ENCODE data around the gene AGPS. TPM values are rescaled to one million over a fixed set of nuclear protein-coding genes. Genes with fewer than 3 reads are reported as not detected.
A peak's percentile ranks its signal among the peaks of the same experiment; 100 is the strongest.

AGPS gene
- total and polyA plus RNA-seq, 2 experiments from 2014 or later = 22.9 to 36.7 TPM

- peak overlapping the region; percentile 61 for H3K9ac ChIP-seq
- H3K9me3 ChIP-seq (ENCODE audit: low read depth) = no peaks in the 10 kb centered on the region
- peak overlapping the region; percentile 57 for H3K4me3 ChIP-seq
- no peaks in the 10 kb centered on the region for H3K9me2 ChIP-seq (ENCODE audit: insufficient read depth)
- H3K79me2 ChIP-seq (ENCODE audit: insufficient read depth) = peaks cover 77% of the 10 kb centered on the region
- no peak overlapping the region for H2AFZ ChIP-seq
- TF ChIP-seq EZH2phosphoT487 (IDR thresholded peaks at IDR 0.05; ENCODE audit: insufficient read depth, low read depth) (no peak), EZH2 (IDR thresholded peaks at IDR 0.05; ENCODE audit: insufficient read depth, poor library complexity, severe bottlenecking) (no peak)
- no peaks in the 10 kb centered on the region for H3K27me3 ChIP-seq (replicated peaks; ENCODE audit: insufficient read depth)
- in situ Hi-C loops (cut with MboI) = no loop called here
- peak overlapping the region; percentile 79 for H3K4me2 ChIP-seq (ENCODE audit: unreplicated experiment)
- peaks cover 37% of the 10 kb centered on the region for H3F3A ChIP-seq (ENCODE audit: insufficient read depth)
- no peaks in the 10 kb centered on the region for H4K20me1 ChIP-seq (ENCODE audit: insufficient read depth)
- H3K27ac ChIP-seq = peak overlapping the region; percentile 91
- H3K4me1 ChIP-seq (ENCODE audit: insufficient read depth) = peaks cover 49% of the 10 kb centered on the region
- 38 to 56% methylated on average over 7 to 10 of the region's 10 CpGs for WGBS, 2 experiments (ENCODE audit: low coverage in 1 of 2, low lambda C conversion rate in 2 of 2, missing lambda C conversion rate in 2 of 2)
- DNase-seq = peak; percentile 81
- H3K36me3 ChIP-seq (ENCODE audit: low read depth) = no peaks in the 10 kb centered on the region
Observed at GRCh38 chr2:177396703-177397460, 4.3 kb downstream of the AGPS start.

DNA sequence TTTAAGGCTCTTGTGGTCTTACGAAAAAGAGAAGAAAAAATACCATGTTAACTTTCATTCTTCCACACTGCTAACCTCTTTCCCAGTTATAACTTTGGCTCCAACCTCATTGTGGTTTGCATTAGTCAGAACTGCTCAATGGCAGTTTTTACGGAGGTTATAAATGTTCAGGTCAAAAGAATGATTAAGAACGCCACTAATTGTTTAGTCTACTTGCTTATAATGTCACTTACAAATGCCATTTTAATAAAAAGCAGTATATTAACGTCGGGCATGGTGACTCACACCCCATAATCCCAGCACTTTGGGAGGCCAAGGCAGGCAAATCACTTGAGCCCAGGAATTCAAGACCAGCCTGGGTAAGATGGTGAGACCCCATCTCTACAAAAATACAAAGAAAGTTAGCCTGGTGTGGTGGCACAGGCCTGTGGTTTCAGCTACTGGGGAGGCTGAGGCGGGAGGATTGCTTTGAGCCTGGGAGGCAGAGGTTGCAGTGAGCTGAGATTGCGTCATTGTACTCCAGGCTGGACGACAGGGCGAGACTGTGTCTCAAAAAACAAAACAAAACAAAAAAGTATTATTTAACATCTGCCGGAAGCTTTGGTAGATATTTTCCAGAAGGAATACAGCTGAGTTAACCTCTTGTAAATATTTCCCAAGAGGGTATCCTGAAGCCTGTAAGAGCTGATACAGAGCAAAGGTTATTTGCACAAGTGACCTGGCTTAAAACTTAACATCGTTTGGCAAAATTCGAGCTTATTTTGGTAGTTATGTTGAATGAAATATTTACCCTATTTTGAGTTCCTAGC lies 5.1 kb downstream of the AGPS start:
- H3K4me1 ChIP-seq (ENCODE audit: insufficient read depth) = peaks cover 45% of the 10 kb centered on the region
- no peaks in the 10 kb centered on the region for H3K36me3 ChIP-seq (ENCODE audit: low read depth)
- no peaks in the 10 kb centered on the region for H3K9me2 ChIP-seq (ENCODE audit: insufficient read depth)
- no peaks in the 10 kb centered on the region for H4K20me1 ChIP-seq (ENCODE audit: insufficient read depth)
- H2AFZ ChIP-seq = no peak overlapping the region
- in situ Hi-C loops (cut with MboI) = no loop called here
- no peaks in the 10 kb centered on the region for H3K9me3 ChIP-seq (ENCODE audit: low read depth)
- peak overlapping the region; percentile 91 for H3K27ac ChIP-seq
- TF ChIP-seq EZH2phosphoT487 (IDR thresholded peaks at IDR 0.05; ENCODE audit: insufficient read depth, low read depth) (peak; percentile 89; the same call in 1 of the 2 replicates), EZH2 (IDR thresholded peaks at IDR 0.05; ENCODE audit: insufficient read depth, poor library complexity, severe bottlenecking) (no peak)
- peak overlapping the region; percentile 61 for H3K9ac ChIP-seq
- 12 to 14% methylated on average over 12 of the region's 12 CpGs for WGBS, 2 experiments (ENCODE audit: low coverage in 1 of 2, low lambda C conversion rate in 2 of 2, missing lambda C conversion rate in 2 of 2)
- peaks cover 37% of the 10 kb centered on the region for H3F3A ChIP-seq (ENCODE audit: insufficient read depth)
- H3K27me3 ChIP-seq (replicated peaks; ENCODE audit: insufficient read depth) = no peaks in the 10 kb centered on the region
- peaks cover 79% of the 10 kb centered on the region for H3K79me2 ChIP-seq (ENCODE audit: insufficient read depth)
- peak; percentile 92 for DNase-seq
- H3K4me3 ChIP-seq = peak overlapping the region; percentile 57
- H3K4me2 ChIP-seq (ENCODE audit: unreplicated experiment) = peak overlapping the region; percentile 79

- Histone ChIP-seq H3K9ac (peak overlapping the region; percentile 61), H3F3A (ENCODE audit: insufficient read depth) (peaks cover 37% of the 10 kb centered on the region), H3K4me3 (no peak overlapping the region), H3K4me1 (ENCODE audit: insufficient read depth) (peaks cover 44% of the 10 kb centered on the region), H3K9me2 (ENCODE audit: insufficient read depth) (no peaks in the 10 kb centered on the region), H4K20me1 (ENCODE audit: insufficient read depth) (no peaks in the 10 kb centered on the region), H3K79me2 (ENCODE audit: insufficient read depth) (peaks cover 79% of the 10 kb centered on the region), H3K9me3 (ENCODE audit: low read depth) (no peaks in the 10 kb centered on the region), H3K27ac (peak overlapping the region; percentile 91), H3K27me3 (replicated peaks; ENCODE audit: insufficient read depth) (no peaks in the 10 kb centered on the region), H3K36me3 (ENCODE audit: low read depth) (no peaks in the 10 kb centered on the region), H2AFZ (no peak overlapping the region), H3K4me2 (ENCODE audit: unreplicated experiment) (peak overlapping the region; percentile 79)
- DNase-seq = peak; percentile 14
- TF ChIP-seq EZH2phosphoT487 (IDR thresholded peaks at IDR 0.05; ENCODE audit: insufficient read depth, low read depth) = no peak
- no peak for TF ChIP-seq EZH2 (IDR thresholded peaks at IDR 0.05; ENCODE audit: insufficient read depth, poor library complexity, severe bottlenecking)
- in situ Hi-C loops (cut with MboI) = no loop called here
- WGBS, 2 experiments (ENCODE audit: low coverage in 1 of 2, low lambda C conversion rate in 2 of 2, missing lambda C conversion rate in 2 of 2) = 53 to 65% methylated on average over 1 of the region's 1 CpG
Observed at GRCh38 chr2:177398290-177398683, 5.7 kb downstream of the AGPS start.

GRCh38 chr2:177398791-177399190 lies 6.2 kb downstream of the AGPS start:
- 100% methylated on average over 1 of the region's 1 CpG for WGBS, 2 experiments (ENCODE audit: low coverage in 1 of 2, low lambda C conversion rate in 2 of 2, missing lambda C conversion rate in 2 of 2)
- H3F3A ChIP-seq (ENCODE audit: insufficient read depth) = peaks cover 37% of the 10 kb centered on the region
- peaks cover 43% of the 10 kb centered on the region for H3K4me1 ChIP-seq (ENCODE audit: insufficient read depth)
- H3K27me3 ChIP-seq (replicated peaks; ENCODE audit: insufficient read depth) = no peaks in the 10 kb centered on the region
- H3K79me2 ChIP-seq (ENCODE audit: insufficient read depth) = peaks cover 79% of the 10 kb centered on the region
- H3K4me3 ChIP-seq = no peak overlapping the region
- H3K36me3 ChIP-seq (ENCODE audit: low read depth) = no peaks in the 10 kb centered on the region
- peak overlapping the region; percentile 79 for H3K4me2 ChIP-seq (ENCODE audit: unreplicated experiment)
- H2AFZ ChIP-seq = no peak overlapping the region
- no peaks in the 10 kb centered on the region for H3K9me2 ChIP-seq (ENCODE audit: insufficient read depth)
- DNase-seq = no peak
- no peak overlapping the region for H3K9ac ChIP-seq
- in situ Hi-C loops (cut with MboI) = no loop called here
- TF ChIP-seq EZH2 (IDR thresholded peaks at IDR 0.05; ENCODE audit: insufficient read depth, poor library complexity, severe bottlenecking) (no peak), EZH2phosphoT487 (IDR thresholded peaks at IDR 0.05; ENCODE audit: insufficient read depth, low read depth) (no peak)
- no peaks in the 10 kb centered on the region for H3K9me3 ChIP-seq (ENCODE audit: low read depth)
- H3K27ac ChIP-seq = peak overlapping the region; percentile 91
- no peaks in the 10 kb centered on the region for H4K20me1 ChIP-seq (ENCODE audit: insufficient read depth)

Measured in GM23248 (cell line).